Adipose tissue (tissue), 3 donors: ENCODE results near the gene SDC3. TPM values are rescaled to one million over a fixed set of nuclear protein-coding genes. Genes with fewer than 3 reads are reported as not detected.

Experiments used
- H3K27ac ChIP-seq: one replicate; pipeline ENCODE4 v1.5.1; 2013; ENCODE audit warnings: low read depth, low read length
- WGBS, 3 donors: extraction: QIAGEN DNeasy Blood & Tissue Kit; methylation state at CpG; one replicate each; pipeline ENCODE4 v1.1.7; 2013; 5-methylcytosine and 5-hydroxymethylcytosine counted together
- polyA plus RNA-seq, 3 donors: library from polyadenylated mRNA; stranded (reverse); fragments of 200-250 nt; gene quantifications; one replicate each; pipeline ENCODE4 v1.2.3, GENCODE V29; 2013
- donor health status: healthy with polysubstance abuse.
- donor health status: Bipolar disorder and iron deficiency.
- donor health status: healthy.

The SDC3 gene
- polyA plus RNA-seq, 3 donors: 5.7 to 29.0 (median 19.8) TPM

GRCh38 chr1:30882678-30883388 is 25.7 kb downstream of the SDC3 start:
- 74 to 83% (median 76%) methylated on average over 14 of the region's 14 CpGs for WGBS, 3 donors

GRCh38 chr1:30881319-30882181 is 27.0 kb downstream of the SDC3 start:
- H3K27ac ChIP-seq: no peak overlapping the region
- WGBS, 3 donors: 76 to 85% (median 76%) methylated on average over 25 of the region's 25 CpGs

More at GRCh38 chr1:30882678-30883388, 25.7 kb downstream of the SDC3 start:
- no peak overlapping the region for H3K27ac ChIP-seq

- H3K27ac ChIP-seq: no peak overlapping the region
- 74 to 81% (median 81%) methylated on average over 11 of the region's 11 CpGs for WGBS, 3 donors
These were observed 27.8 kb downstream of the SDC3 start for GRCh38 chr1:30880678-30881318.

- H3K27ac ChIP-seq: no peak overlapping the region
- 66 to 70% (median 70%) methylated on average over 14 to 17 of the region's 17 CpGs for WGBS, 3 donors
These were observed 28.4 kb downstream of the SDC3 start for GRCh38 chr1:30879940-30880677.

- WGBS, 3 donors: 43 to 67% (median 58%) methylated on average over 4 of the region's 4 CpGs
- no peak overlapping the region for H3K27ac ChIP-seq
These were observed 29.3 kb downstream of the SDC3 start for GRCh38 chr1:30879126-30879786.

GRCh38 chr1:30878559-30878958 is 30.0 kb downstream of the SDC3 start:
- WGBS, 3 donors: 85 to 92% (median 88%) methylated on average over 13 of the region's 13 CpGs
- H3K27ac ChIP-seq: no peak overlapping the region

- 83 to 90% (median 83%) methylated on average over 8 to 9 of the region's 9 CpGs for WGBS, 3 donors
- H3K27ac ChIP-seq: no peak overlapping the region
These were observed 30.5 kb downstream of the SDC3 start for GRCh38 chr1:30878016-30878415.

- WGBS, 3 donors: 31 to 62% (median 36%) methylated on average over 10 of the region's 10 CpGs
- H3K27ac ChIP-seq: no peak overlapping the region
These were observed 31.2 kb downstream of the SDC3 start for GRCh38 chr1:30877205-30877912.

GRCh38 chr1:30876451-30877204 is 31.9 kb downstream of the SDC3 start:
- H3K27ac ChIP-seq: no peak overlapping the region
- WGBS, 3 donors: 91 to 94% (median 91%) methylated on average over 23 to 25 of the region's 25 CpGs

GRCh38 chr1:30875916-30876315 is 32.6 kb downstream of the SDC3 start:
- WGBS, 3 donors: 82 to 95% (median 82%) methylated on average over 11 of the region's 11 CpGs
- H3K27ac ChIP-seq: no peak overlapping the region

- no peak overlapping the region for H3K27ac ChIP-seq
- WGBS, 3 donors: 64 to 81% (median 76%) methylated on average over 6 of the region's 6 CpGs
These were observed 33.4 kb downstream of the SDC3 start for GRCh38 chr1:30875197-30875596.

- 94 to 97% (median 97%) methylated on average over 11 of the region's 11 CpGs for WGBS, 3 donors
- no peak overlapping the region for H3K27ac ChIP-seq
These were observed 34.4 kb downstream of the SDC3 start for GRCh38 chr1:30874176-30874575.

- WGBS, 3 donors: 85 to 98% (median 97%) methylated on average over 4 of the region's 4 CpGs
- no peak overlapping the region for H3K27ac ChIP-seq
These were observed 35.7 kb downstream of the SDC3 start for GRCh38 chr1:30872948-30873263.

GRCh38 chr1:30872033-30872947 is 36.3 kb downstream of the SDC3 start:
- WGBS, 3 donors: 84 to 92% (median 87%) methylated on average over 9 of the region's 9 CpGs
- H3K27ac ChIP-seq: no peak overlapping the region

- no peak overlapping the region for H3K27ac ChIP-seq
- WGBS, 3 donors: 82 to 88% (median 84%) methylated on average over 6 of the region's 6 CpGs
These were observed 37.2 kb downstream of the SDC3 start for GRCh38 chr1:30871276-30871871.

- WGBS, 3 donors: 82 to 91% (median 83%) methylated on average over 4 of the region's 4 CpGs
- no peak overlapping the region for H3K27ac ChIP-seq
These were observed 37.9 kb downstream of the SDC3 start for GRCh38 chr1:30870656-30871055.
